Lower leg skin (tissue), 3 donors: ENCODE measurements around the gene CTPS1.

Experiments used
- POLR2A ChIP-seq, 2 donors: fragments of 450-650 bp; IDR thresholded peaks; one replicate each; pipeline ENCODE4 v1.6.1; 2016 to 2017; ENCODE audit warnings: antibody characterized with exemption in 2 of 2, mild to moderate bottlenecking in 1 of 2, moderate library complexity in 1 of 2
- TF ChIP-seq, protein P1 (sequence below), 3 donors: fragments of 450-650 bp; IDR thresholded peaks; one replicate each; pipeline ENCODE4 v1.5.1; 2016; ENCODE audit warnings: antibody characterized with exemption in 3 of 3, mild to moderate bottlenecking in 3 of 3, moderate library complexity in 2 of 3

DNA sequence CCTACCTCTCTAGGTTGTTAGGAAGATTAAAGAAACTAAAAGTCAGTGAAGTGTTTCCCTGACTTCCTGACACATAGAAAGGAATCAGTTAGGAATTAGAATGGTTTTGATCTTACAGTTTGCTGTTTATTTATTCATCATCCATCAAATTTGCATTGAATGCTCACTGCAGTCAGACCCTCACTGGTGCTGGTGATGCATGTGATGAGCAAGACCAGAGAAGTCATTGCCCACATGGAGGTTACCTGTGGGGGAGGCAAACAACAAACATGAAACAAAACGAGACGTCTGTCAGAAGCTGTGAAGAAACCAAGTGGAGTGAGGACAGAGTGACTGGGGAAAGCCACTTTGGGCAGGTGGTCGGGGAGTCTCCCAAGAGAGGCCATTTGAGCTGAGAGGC, 6.4 kb downstream of the CTPS1 start:
- TF ChIP-seq, protein P1, sequence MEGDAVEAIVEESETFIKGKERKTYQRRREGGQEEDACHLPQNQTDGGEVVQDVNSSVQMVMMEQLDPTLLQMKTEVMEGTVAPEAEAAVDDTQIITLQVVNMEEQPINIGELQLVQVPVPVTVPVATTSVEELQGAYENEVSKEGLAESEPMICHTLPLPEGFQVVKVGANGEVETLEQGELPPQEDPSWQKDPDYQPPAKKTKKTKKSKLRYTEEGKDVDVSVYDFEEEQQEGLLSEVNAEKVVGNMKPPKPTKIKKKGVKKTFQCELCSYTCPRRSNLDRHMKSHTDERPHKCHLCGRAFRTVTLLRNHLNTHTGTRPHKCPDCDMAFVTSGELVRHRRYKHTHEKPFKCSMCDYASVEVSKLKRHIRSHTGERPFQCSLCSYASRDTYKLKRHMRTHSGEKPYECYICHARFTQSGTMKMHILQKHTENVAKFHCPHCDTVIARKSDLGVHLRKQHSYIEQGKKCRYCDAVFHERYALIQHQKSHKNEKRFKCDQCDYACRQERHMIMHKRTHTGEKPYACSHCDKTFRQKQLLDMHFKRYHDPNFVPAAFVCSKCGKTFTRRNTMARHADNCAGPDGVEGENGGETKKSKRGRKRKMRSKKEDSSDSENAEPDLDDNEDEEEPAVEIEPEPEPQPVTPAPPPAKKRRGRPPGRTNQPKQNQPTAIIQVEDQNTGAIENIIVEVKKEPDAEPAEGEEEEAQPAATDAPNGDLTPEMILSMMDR (IDR thresholded peaks at IDR 0.05): no peak
- TF ChIP-seq POLR2A (IDR thresholded peaks at IDR 0.05): no peak
